ENCODE measurements around the gene ADRB1.

Gene ADRB1

DNA sequence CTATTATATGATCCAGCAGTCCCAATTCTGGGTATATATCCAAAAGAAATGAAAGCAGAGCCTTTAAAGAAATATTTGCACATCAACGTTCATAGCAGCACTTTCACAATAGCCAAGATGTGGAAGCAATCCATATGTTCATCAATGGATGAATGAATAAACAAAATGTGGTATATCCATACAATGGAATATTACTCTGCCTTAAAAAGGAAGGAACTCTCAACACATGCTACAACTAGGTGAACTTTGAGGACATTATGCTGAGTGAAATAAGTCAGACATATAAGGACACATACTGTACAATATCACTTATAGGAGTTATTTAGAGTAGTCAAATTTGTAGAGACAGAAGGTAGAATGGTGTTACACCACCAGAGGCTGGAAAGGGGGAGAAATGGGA, 28.0 kb upstream of the ADRB1 start:
- H3K23ac ChIP-seq (ENCODE audit: low read length): no peak overlapping the region

DNA sequence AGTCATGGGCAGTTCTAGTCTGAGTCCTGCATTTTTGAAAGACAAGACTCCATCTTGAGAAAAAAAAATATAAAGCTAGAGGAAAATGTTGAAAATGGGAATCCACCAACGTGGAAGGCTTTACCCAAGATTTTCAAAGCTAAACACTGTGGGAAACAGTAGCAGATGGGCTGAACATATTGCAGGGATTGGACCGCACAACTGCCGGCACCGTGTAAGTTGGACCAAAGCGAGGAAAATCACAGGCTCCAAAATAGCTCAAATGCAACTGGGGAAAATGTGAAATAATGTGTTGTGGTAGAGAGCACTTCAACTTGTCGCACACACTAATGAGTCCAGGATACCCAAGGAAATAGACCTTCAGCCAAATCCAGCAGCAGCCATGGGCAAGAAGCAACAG, 26.4 kb upstream of the ADRB1 start:
- no peak overlapping the region for H3K23ac ChIP-seq (ENCODE audit: low read length)
- no peaks in the 10 kb centered on the region for H3K4me1 ChIP-seq (ENCODE audit: control insufficient read depth, low read depth, low read length)
- no peak overlapping the region for H3K9ac ChIP-seq (ENCODE audit: low read length)
- DNase-seq: no peak
- H2AK5ac ChIP-seq (ENCODE audit: low read length): no peak overlapping the region
- no peaks in the 10 kb centered on the region for H3K36me3 ChIP-seq (ENCODE audit: control insufficient read depth, insufficient read depth, low read length)
- no peak overlapping the region for H3K27ac ChIP-seq (ENCODE audit: low read depth, low read length)
- no peak overlapping the region for H2BK5ac ChIP-seq (ENCODE audit: low read length)
- H2BK15ac ChIP-seq (replicated peaks; ENCODE audit: low read depth): no peak overlapping the region
- no peak overlapping the region for H3K18ac ChIP-seq (ENCODE audit: low read length)
- H3K4ac ChIP-seq (ENCODE audit: low read depth, low read length): no peak overlapping the region
- H3K27me3 ChIP-seq (ENCODE audit: insufficient read depth, low read length, poor library complexity): no peaks in the 10 kb centered on the region
- H3K4me2 ChIP-seq (ENCODE audit: low read length): no peak overlapping the region
- H2BK120ac ChIP-seq (ENCODE audit: low read depth, low read length): no peak overlapping the region
- no peak overlapping the region for H3K4me3 ChIP-seq (ENCODE audit: low read length)
- no CpG with 5 or more reads among the region's 6 CpGs for WGBS (ENCODE audit: extremely low coverage, insufficient coverage, low lambda C conversion rate)
- no peaks in the 10 kb centered on the region for H3K79me2 ChIP-seq (ENCODE audit: control insufficient read depth, insufficient read depth, low read length)
- no peaks in the 10 kb centered on the region for H3K79me1 ChIP-seq (ENCODE audit: low read length)
- no peak overlapping the region for H4K8ac ChIP-seq (ENCODE audit: low read depth, low read length)
- no peak overlapping the region for H4K5ac ChIP-seq (ENCODE audit: low read length)
- H3K56ac ChIP-seq (ENCODE audit: low read length): no peak overlapping the region

More for the DNA sequence above, 28.0 kb upstream of the ADRB1 start:
- WGBS (ENCODE audit: extremely low coverage, insufficient coverage, low lambda C conversion rate): no CpG with 5 or more reads among the region's 1 CpG
- Histone ChIP-seq H3K4me1 (ENCODE audit: control insufficient read depth, low read depth, low read length) (no peaks in the 10 kb centered on the region), H4K8ac (ENCODE audit: low read depth, low read length) (no peak overlapping the region), H2BK120ac (ENCODE audit: low read depth, low read length) (no peak overlapping the region), H3K4ac (ENCODE audit: low read depth, low read length) (no peak overlapping the region), H3K56ac (ENCODE audit: low read length) (no peak overlapping the region), H3K4me2 (ENCODE audit: low read length) (no peak overlapping the region), H3K27me3 (ENCODE audit: insufficient read depth, low read length, poor library complexity) (no peaks in the 10 kb centered on the region), H2BK15ac (replicated peaks; ENCODE audit: low read depth) (no peak overlapping the region), H4K5ac (ENCODE audit: low read length) (no peak overlapping the region), H3K4me3 (ENCODE audit: low read length) (no peak overlapping the region), H2AK5ac (ENCODE audit: low read length) (no peak overlapping the region), H3K18ac (ENCODE audit: low read length) (no peak overlapping the region), H3K79me1 (ENCODE audit: low read length) (no peaks in the 10 kb centered on the region), H3K79me2 (ENCODE audit: control insufficient read depth, insufficient read depth, low read length) (no peaks in the 10 kb centered on the region), H3K27ac (ENCODE audit: low read depth, low read length) (no peak overlapping the region), H3K36me3 (ENCODE audit: control insufficient read depth, insufficient read depth, low read length) (no peaks in the 10 kb centered on the region), H2BK5ac (ENCODE audit: low read length) (no peak overlapping the region), H3K9ac (ENCODE audit: low read length) (no peak overlapping the region)
- no peak for DNase-seq

DNA sequence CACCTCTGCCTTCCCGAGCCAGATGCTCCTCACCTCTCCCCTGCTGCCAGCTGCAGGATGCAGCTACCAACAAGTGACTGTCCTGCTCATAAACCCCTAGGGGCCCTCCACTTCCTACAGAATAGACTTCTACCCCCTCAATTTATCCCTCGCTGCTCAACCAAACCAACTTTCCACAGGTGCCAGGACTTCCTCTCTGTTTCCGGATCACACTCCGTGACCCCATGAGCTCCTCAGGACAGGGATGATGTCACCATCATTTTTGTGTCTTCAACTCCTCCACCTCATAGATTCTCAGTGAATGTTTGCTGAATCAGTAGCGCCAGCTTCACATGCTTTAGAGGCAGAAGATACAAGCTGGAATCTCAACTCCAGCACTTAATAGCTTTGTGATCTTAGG, 25.8 kb upstream of the ADRB1 start:
- no peak overlapping the region for H3K4me3 ChIP-seq (ENCODE audit: low read length)
- no peak overlapping the region for H2BK15ac ChIP-seq (replicated peaks; ENCODE audit: low read depth)
- no peaks in the 10 kb centered on the region for H3K79me1 ChIP-seq (ENCODE audit: low read length)
- H4K5ac ChIP-seq (ENCODE audit: low read length): no peak overlapping the region
- H3K56ac ChIP-seq (ENCODE audit: low read length): no peak overlapping the region
- no peak for DNase-seq
- no peak overlapping the region for H2AK5ac ChIP-seq (ENCODE audit: low read length)
- no peak overlapping the region for H3K9ac ChIP-seq (ENCODE audit: low read length)
- no peaks in the 10 kb centered on the region for H3K4me1 ChIP-seq (ENCODE audit: control insufficient read depth, low read depth, low read length)
- H3K27me3 ChIP-seq (ENCODE audit: insufficient read depth, low read length, poor library complexity): no peaks in the 10 kb centered on the region
- no peak overlapping the region for H3K4me2 ChIP-seq (ENCODE audit: low read length)
- WGBS (ENCODE audit: extremely low coverage, insufficient coverage, low lambda C conversion rate): no CpG with 5 or more reads among the region's 5 CpGs
- H4K8ac ChIP-seq (ENCODE audit: low read depth, low read length): no peak overlapping the region
- no peak overlapping the region for H3K27ac ChIP-seq (ENCODE audit: low read depth, low read length)
- H2BK120ac ChIP-seq (ENCODE audit: low read depth, low read length): no peak overlapping the region
- no peaks in the 10 kb centered on the region for H3K36me3 ChIP-seq (ENCODE audit: control insufficient read depth, insufficient read depth, low read length)
- no peak overlapping the region for H3K4ac ChIP-seq (ENCODE audit: low read depth, low read length)
- no peak overlapping the region for H2BK5ac ChIP-seq (ENCODE audit: low read length)
- H3K23ac ChIP-seq (ENCODE audit: low read length): no peak overlapping the region
- H3K18ac ChIP-seq (ENCODE audit: low read length): no peak overlapping the region
- no peaks in the 10 kb centered on the region for H3K79me2 ChIP-seq (ENCODE audit: control insufficient read depth, insufficient read depth, low read length)

DNA sequence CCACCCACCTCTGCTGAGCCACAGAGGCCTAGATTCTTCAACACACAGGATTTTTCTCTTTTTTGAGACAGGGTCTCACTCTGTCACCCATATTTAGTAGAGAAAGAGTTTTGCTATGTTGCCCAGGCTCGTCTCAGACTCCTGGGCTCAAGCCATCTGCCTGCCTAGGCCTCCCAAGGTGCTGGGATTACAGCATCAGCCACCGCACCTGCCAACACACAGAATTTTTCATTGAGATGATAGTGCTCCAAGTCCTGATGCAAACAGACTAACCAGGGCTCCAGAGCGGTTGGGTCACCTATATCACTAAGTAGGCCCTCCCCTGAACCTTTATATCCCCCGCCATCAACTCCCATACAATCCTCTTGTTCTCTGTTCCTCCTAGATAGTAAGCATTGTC, 24.4 kb upstream of the ADRB1 start:
- H3K56ac ChIP-seq (ENCODE audit: low read length): no peak overlapping the region
- no peak overlapping the region for H3K4ac ChIP-seq (ENCODE audit: low read depth, low read length)
- no peak overlapping the region for H2BK5ac ChIP-seq (ENCODE audit: low read length)
- H3K27ac ChIP-seq (ENCODE audit: low read depth, low read length): no peak overlapping the region
- no peak overlapping the region for H3K4me3 ChIP-seq (ENCODE audit: low read length)
- no peaks in the 10 kb centered on the region for H3K79me1 ChIP-seq (ENCODE audit: low read length)
- no peak overlapping the region for H4K5ac ChIP-seq (ENCODE audit: low read length)
- no peaks in the 10 kb centered on the region for H3K79me2 ChIP-seq (ENCODE audit: control insufficient read depth, insufficient read depth, low read length)
- H3K27me3 ChIP-seq (ENCODE audit: insufficient read depth, low read length, poor library complexity): no peaks in the 10 kb centered on the region
- H4K8ac ChIP-seq (ENCODE audit: low read depth, low read length): no peak overlapping the region
- no peak overlapping the region for H3K4me2 ChIP-seq (ENCODE audit: low read length)
- no peaks in the 10 kb centered on the region for H3K36me3 ChIP-seq (ENCODE audit: control insufficient read depth, insufficient read depth, low read length)
- H3K23ac ChIP-seq (ENCODE audit: low read length): no peak overlapping the region
- no CpG with 5 or more reads among the region's 4 CpGs for WGBS (ENCODE audit: extremely low coverage, insufficient coverage, low lambda C conversion rate)
- no peak overlapping the region for H2BK120ac ChIP-seq (ENCODE audit: low read depth, low read length)
- H2BK15ac ChIP-seq (replicated peaks; ENCODE audit: low read depth): no peak overlapping the region
- no peak overlapping the region for H2AK5ac ChIP-seq (ENCODE audit: low read length)
- no peaks in the 10 kb centered on the region for H3K4me1 ChIP-seq (ENCODE audit: control insufficient read depth, low read depth, low read length)
- H3K18ac ChIP-seq (ENCODE audit: low read length): no peak overlapping the region
- H3K9ac ChIP-seq (ENCODE audit: low read length): no peak overlapping the region
- DNase-seq: no peak

DNA sequence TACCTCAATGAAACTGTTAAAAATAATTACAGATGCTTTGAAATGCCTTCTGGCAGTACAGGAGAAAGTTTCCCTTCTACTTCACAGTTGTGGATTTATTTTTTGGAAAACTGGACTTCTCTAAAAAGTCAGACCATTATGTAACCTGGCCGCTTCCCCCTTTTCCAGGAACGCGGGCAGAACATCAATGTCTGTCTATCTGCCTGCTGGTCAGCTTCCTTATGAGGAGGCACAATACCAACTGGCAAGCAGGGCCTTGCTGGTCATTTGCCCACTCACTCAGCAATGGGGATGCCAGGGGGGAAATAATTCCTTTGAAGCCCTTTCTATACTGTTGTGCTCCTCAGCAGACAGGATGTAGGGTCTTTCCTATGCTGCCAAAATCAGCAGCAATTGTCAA, 22.5 kb upstream of the ADRB1 start:
- DNase-seq: no peak
- Histone ChIP-seq H3K4me2 (ENCODE audit: low read length) (no peak overlapping the region), H3K23ac (ENCODE audit: low read length) (no peak overlapping the region), H3K18ac (ENCODE audit: low read length) (no peak overlapping the region), H3K9ac (ENCODE audit: low read length) (no peak overlapping the region), H3K4me3 (ENCODE audit: low read length) (no peak overlapping the region), H3K4me1 (ENCODE audit: control insufficient read depth, low read depth, low read length) (no peaks in the 10 kb centered on the region), H3K79me1 (ENCODE audit: low read length) (no peaks in the 10 kb centered on the region), H4K8ac (ENCODE audit: low read depth, low read length) (no peak overlapping the region), H3K4ac (ENCODE audit: low read depth, low read length) (no peak overlapping the region), H3K56ac (ENCODE audit: low read length) (no peak overlapping the region), H3K36me3 (ENCODE audit: control insufficient read depth, insufficient read depth, low read length) (no peaks in the 10 kb centered on the region), H2AK5ac (ENCODE audit: low read length) (no peak overlapping the region), H4K5ac (ENCODE audit: low read length) (no peak overlapping the region), H3K27me3 (ENCODE audit: insufficient read depth, low read length, poor library complexity) (no peaks in the 10 kb centered on the region), H3K27ac (ENCODE audit: low read depth, low read length) (no peak overlapping the region), H2BK15ac (replicated peaks; ENCODE audit: low read depth) (no peak overlapping the region), H2BK5ac (ENCODE audit: low read length) (no peak overlapping the region), H2BK120ac (ENCODE audit: low read depth, low read length) (no peak overlapping the region), H3K79me2 (ENCODE audit: control insufficient read depth, insufficient read depth, low read length) (no peaks in the 10 kb centered on the region)
- no CpG with 5 or more reads among the region's 3 CpGs for WGBS (ENCODE audit: extremely low coverage, insufficient coverage, low lambda C conversion rate)
